Measurements from ENCODE around the gene OTUB2.

OTUB2 gene

GRCh38 chr14:93989939-93990338 lies 36.2 kb upstream of the OTUB2 start:
- Histone ChIP-seq H3K27ac (replicated peaks) (no peak overlapping the region), H3K27me3 (ENCODE audit: insufficient read depth, poor library complexity, severe bottlenecking) (peaks cover 16% of the 10 kb centered on the region), H3K4me3 (replicated peaks; ENCODE audit: insufficient read depth, low read length) (no peak overlapping the region)
- peak in 1 of 2 experiments; percentile 26 for DNase-seq (ENCODE audit: low read depth in 1 of 2, low spot score in 1 of 2)
- no peak for TF ChIP-seq CTCF (IDR thresholded peaks at IDR 0.05; ENCODE audit: insufficient read depth, low read length)
- no peak for TF ChIP-seq GABPA (IDR thresholded peaks at IDR 0.05; ENCODE audit: low read depth)
- TF ChIP-seq REST (IDR thresholded peaks at IDR 0.05; ENCODE audit: insufficient replicate concordance, low read depth), result no peak
- TF ChIP-seq SPI1 (IDR thresholded peaks at IDR 0.05; ENCODE audit: borderline replicate concordance, low read depth), result no peak
- TF ChIP-seq POLR2AphosphoS5 (IDR thresholded peaks at IDR 0.05; ENCODE audit: low read depth), result no peak

- Histone ChIP-seq H3K27ac (replicated peaks) (no peak overlapping the region), H3K4me3 (replicated peaks; ENCODE audit: insufficient read depth, low read length) (no peak overlapping the region), H3K27me3 (ENCODE audit: insufficient read depth, poor library complexity, severe bottlenecking) (peaks cover 16% of the 10 kb centered on the region)
- DNase-seq (ENCODE audit: low read depth in 1 of 2, low spot score in 1 of 2), result no peak
- TF ChIP-seq REST (IDR thresholded peaks at IDR 0.05; ENCODE audit: insufficient replicate concordance, low read depth) (no peak), SPI1 (IDR thresholded peaks at IDR 0.05; ENCODE audit: borderline replicate concordance, low read depth) (no peak), CTCF (IDR thresholded peaks at IDR 0.05; ENCODE audit: insufficient read depth, low read length) (no peak)
Observed at GRCh38 chr14:93991212-93991611, 34.9 kb upstream of the OTUB2 start.

GRCh38 chr14:93991649-93992048 lies 34.5 kb upstream of the OTUB2 start:
- H3K4me3 ChIP-seq (replicated peaks; ENCODE audit: insufficient read depth, low read length), result no peak overlapping the region
- TF ChIP-seq POLR2AphosphoS5 (IDR thresholded peaks at IDR 0.05; ENCODE audit: low read depth) (no peak), CTCF (IDR thresholded peaks at IDR 0.05; ENCODE audit: insufficient read depth, low read length) (no peak), GABPA (IDR thresholded peaks at IDR 0.05; ENCODE audit: low read depth) (no peak), SPI1 (IDR thresholded peaks at IDR 0.05; ENCODE audit: borderline replicate concordance, low read depth) (no peak), REST (IDR thresholded peaks at IDR 0.05; ENCODE audit: insufficient replicate concordance, low read depth) (no peak)
- DNase-seq (ENCODE audit: low read depth in 1 of 2, low spot score in 1 of 2), result no peak

More at GRCh38 chr14:93991649-93992048, 34.5 kb upstream of the OTUB2 start:
- Histone ChIP-seq H3K27me3 (ENCODE audit: insufficient read depth, poor library complexity, severe bottlenecking) (peaks cover 16% of the 10 kb centered on the region), H3K27ac (replicated peaks) (no peak overlapping the region)
